GM23338 (cell line): ENCODE results near the gene DUSP1. TPM values are rescaled to one million over a fixed set of nuclear protein-coding genes. Genes with fewer than 3 reads are reported as not detected.

ENCODE experiments used
- ATAC-seq: fragments of 200-7000 bp; cut with Tn5 transposase; 3 replicates; pipeline ENCODE4 v1.9.1; 2020
- DNase-seq: peaks from one replicate; pipeline ENCODE4 v3.0.0-alpha.2; 2015; ENCODE audit warnings: low spot score
- H2AFZ ChIP-seq: fragments of 200-600 bp; sonication (generic); 2 replicates; pipeline ENCODE4 v1.8.0; 2016; ENCODE audit warnings: antibody characterized with exemption, mild to moderate bottlenecking, moderate library complexity
- H3F3A ChIP-seq: fragments of 200-600 bp; sonication (generic); replicated peaks from 2 replicates; pipeline ENCODE4 v1.8.0; 2017; ENCODE audit warnings: antibody characterized with exemption, mixed run types, low read depth
- H3K27ac ChIP-seq: fragments of 200-600 bp; sonication (generic); 2 replicates; pipeline ENCODE4 v1.6.1; 2016; ENCODE audit warnings: low read depth
- H3K27me3 ChIP-seq: fragments of 200-600 bp; sonication (generic); 2 replicates; pipeline ENCODE4 v1.8.0; 2016; ENCODE audit warnings: mild to moderate bottlenecking, mixed run types, moderate library complexity; ENCODE audit not compliant: insufficient read depth
- H3K36me3 ChIP-seq: fragments of 200-600 bp; sonication (generic); 2 replicates; pipeline ENCODE4 v1.8.0; 2016; ENCODE audit warnings: mild to moderate bottlenecking; ENCODE audit not compliant: insufficient read depth
- H3K4me1 ChIP-seq: fragments of 200-600 bp; sonication (generic); 2 replicates; pipeline ENCODE4 v1.8.0; 2016; ENCODE audit warnings: mild to moderate bottlenecking, moderate library complexity; ENCODE audit not compliant: insufficient read depth
- H3K4me2 ChIP-seq: fragments of 200-600 bp; sonication (generic); 2 replicates; pipeline ENCODE4 v1.7.1; 2017; ENCODE audit warnings: mixed run types
- H3K4me3 ChIP-seq: fragments of 200-600 bp; sonication (generic); 2 replicates; pipeline ENCODE4 v1.6.1; 2016; ENCODE audit warnings: mixed run types
- H3K79me2 ChIP-seq: fragments of 200-600 bp; sonication (generic); replicated peaks from 2 replicates; pipeline ENCODE4 v1.8.0; 2017; ENCODE audit warnings: mild to moderate bottlenecking; ENCODE audit not compliant: insufficient read depth
- H3K9me2 ChIP-seq: fragments of 200-600 bp; sonication (generic); 2 replicates; pipeline ENCODE4 v1.8.0; 2017; ENCODE audit not compliant: insufficient read depth
- H4K20me1 ChIP-seq: fragments of 200-600 bp; sonication (generic); replicated peaks from 2 replicates; pipeline ENCODE4 v1.8.0; 2017; ENCODE audit warnings: mild to moderate bottlenecking; ENCODE audit not compliant: insufficient read depth
- H3K27ac Mint-ChIP-seq: 2 replicates; pipeline ENCODE4 v1.8.0; 2020; ENCODE audit warnings: inconsistent platforms, mild to moderate bottlenecking, moderate library complexity, mixed read lengths
- H3K27me3 Mint-ChIP-seq: 3 replicates; pipeline ENCODE4 v1.8.0; 2022; ENCODE audit warnings: low read depth, mild to moderate bottlenecking, moderate library complexity, mixed read lengths, inconsistent platforms; ENCODE audit not compliant: insufficient read depth, poor library complexity
- H3K36me3 Mint-ChIP-seq: 3 replicates; pipeline ENCODE4 v1.8.0; 2021; ENCODE audit warnings: low read depth, mild to moderate bottlenecking, inconsistent platforms, moderate library complexity, mixed read lengths
- H3K4me1 Mint-ChIP-seq: 3 replicates; pipeline ENCODE4 v1.8.0; 2020; ENCODE audit warnings: mild to moderate bottlenecking, inconsistent platforms, mixed read lengths
- H3K4me3 Mint-ChIP-seq: 3 replicates; pipeline ENCODE4 v1.8.0; 2021; ENCODE audit warnings: moderate library complexity, mild to moderate bottlenecking, inconsistent platforms, mixed read lengths
- H3K9me3 Mint-ChIP-seq: 3 replicates; pipeline ENCODE4 v1.8.0; 2020; ENCODE audit warnings: moderate library complexity, mild to moderate bottlenecking, inconsistent platforms, mixed read lengths
- CREB1 ChIP-seq: fragments of 250-450 bp; sonication (Bioruptor Pico); IDR thresholded peaks from 2 replicates; pipeline ENCODE4 v1.5.0; 2020; ENCODE audit warnings: low read depth, mild to moderate bottlenecking, moderate library complexity
- CTCF ChIP-seq, 2 experiments: fragments of 200-600 bp in 1 of 2; sonication (generic) in 1 of 2; conservative IDR thresholded peaks; 2 replicates each; pipeline versions ENCODE4 v1.5.1 to v1.6.1; 2016 to 2017; ENCODE audit warnings: antibody characterized with exemption in 2 of 2, low read depth in 2 of 2, mild to moderate bottlenecking in 2 of 2, moderate library complexity in 1 of 2
- ETS1 ChIP-seq: IDR thresholded peaks from 2 replicates; pipeline ENCODE4 v1.6.1; 2016; ENCODE audit warnings: antibody characterized with exemption
- EZH2 ChIP-seq: fragments of 200-600 bp; sonication (generic); IDR thresholded peaks from one replicate; pipeline ENCODE4 v1.8.0; 2017; ENCODE audit warnings: antibody characterized with exemption, mild to moderate bottlenecking, low read depth; ENCODE audit not compliant: unreplicated experiment
- EZH2phosphoT487 ChIP-seq: fragments of 200-600 bp; sonication (generic); IDR thresholded peaks from one replicate; pipeline ENCODE4 v1.8.1; 2018; ENCODE audit warnings: antibody characterized with exemption; ENCODE audit not compliant: unreplicated experiment
- JUNB ChIP-seq: IDR thresholded peaks from one replicate; pipeline ENCODE4 v1.6.1; 2016; ENCODE audit warnings: antibody characterized with exemption; ENCODE audit not compliant: unreplicated experiment
- NANOG ChIP-seq: IDR thresholded peaks from 2 replicates; pipeline ENCODE4 v1.6.1; 2016; ENCODE audit warnings: antibody characterized with exemption, borderline replicate concordance
- POLR2AphosphoS5 ChIP-seq: IDR thresholded peaks from 2 replicates; pipeline ENCODE4 v1.6.1; 2016; ENCODE audit warnings: antibody characterized with exemption, low read depth
- REST ChIP-seq: IDR thresholded peaks from one replicate; pipeline ENCODE4 v1.6.1; 2018; ENCODE audit warnings: antibody characterized with exemption; ENCODE audit not compliant: unreplicated experiment
- STAT1 ChIP-seq: IDR thresholded peaks from one replicate; pipeline ENCODE4 v1.6.1; 2016; ENCODE audit warnings: antibody characterized with exemption; ENCODE audit not compliant: unreplicated experiment
- ZNF114 ChIP-seq: fragments of 250-450 bp; sonication (Bioruptor Pico); IDR thresholded peaks from 2 replicates; pipeline ENCODE4 v1.5.0; 2020; ENCODE audit warnings: mild to moderate bottlenecking, moderate library complexity
- ZNF331 ChIP-seq: fragments of 250-450 bp; sonication (Bioruptor Pico); IDR thresholded peaks from 2 replicates; pipeline ENCODE4 v1.5.0; 2020; ENCODE audit warnings: low read depth, mild to moderate bottlenecking, moderate library complexity
- ZNF462 ChIP-seq: fragments of 250-450 bp; sonication (Bioruptor Pico); IDR thresholded peaks from 2 replicates; pipeline ENCODE4 v1.5.0; 2020; ENCODE audit warnings: mild to moderate bottlenecking, moderate library complexity
- polyA plus RNA-seq: library from polyadenylated mRNA; unstranded; fragments of >200 nt; fragmentation: Nextera tagmentation; extraction: Ambion mirVana; gene quantifications from 2 replicates; pipeline ENCODE4 v1.2.1, GENCODE V29; 2016
- total RNA-seq: library from RNA; depleted of rRNA; stranded (reverse); fragments of >200 nt; shearing (Covaris generic); gene quantifications from 2 replicates; pipeline ENCODE4 v1.2.3, GENCODE V29; 2014

The DUSP1 gene
- total and polyA plus RNA-seq, 2 experiments from 2014 or later, result 9.7 to 17.2 TPM

GRCh38 chr5:172791726-172792445 lies 20.9 kb upstream of the DUSP1 start:
- Histone ChIP-seq H3F3A (no peaks in the 10 kb centered on the region), H3K4me3 (no peak overlapping the region), H3K79me2 (no peaks in the 10 kb centered on the region), H3K4me1 (peaks cover 6% of the 10 kb centered on the region; the same call in 1 of the 2 replicates), H4K20me1 (no peaks in the 10 kb centered on the region; the same call in 1 of the 2 replicates), H3K27me3 (no peaks in the 10 kb centered on the region), H3K36me3 (no peaks in the 10 kb centered on the region), H3K27ac (no peak overlapping the region), H2AFZ (no peak overlapping the region), H3K4me2 (no peak overlapping the region), H3K9me2 (no peaks in the 10 kb centered on the region)
- no peak overlapping the region for H3K4me3 Mint-ChIP-seq
- no peaks in the 10 kb centered on the region for H3K36me3 Mint-ChIP-seq
- peaks cover 8% of the 10 kb centered on the region for H3K27me3 Mint-ChIP-seq
- no peak for TF ChIP-seq REST
- TF ChIP-seq ZNF331, result no peak
- no peak for TF ChIP-seq NANOG
- no peak for TF ChIP-seq ETS1
- no peak for TF ChIP-seq JUNB
- TF ChIP-seq POLR2AphosphoS5, result no peak
- no peak for TF ChIP-seq EZH2phosphoT487
- TF ChIP-seq STAT1, result no peak
- TF ChIP-seq ZNF462 (CRISPR knock-in tag), result no peak
- TF ChIP-seq EZH2, result no peak
- no peak for TF ChIP-seq ZNF114 (CRISPR knock-in tag)
- no peak for TF ChIP-seq CREB1 (CRISPR knock-in tag)
- no peak for TF ChIP-seq CTCF (conservative IDR thresholded peaks at IDR 0.05; ENCODE audit: low read depth in 2 of 2)
- H3K9me3 Mint-ChIP-seq, result no peaks in the 10 kb centered on the region
- H3K4me1 Mint-ChIP-seq, result peaks cover 5% of the 10 kb centered on the region; the same call in 2 of the 3 replicates
- no peak overlapping the region for H3K27ac Mint-ChIP-seq
- no peak for DNase-seq
- no peak for ATAC-seq
